ENCODE data around the gene STMN1.
"Not testable (repeated sequence)": the region's sequence is repeated elsewhere in the genome, so short reads cannot be mapped to it uniquely, and the experiment has no call there.

The STMN1 gene

GRCh38 chr1:25905680-25906643 lies at the start of gene STMN1:
Gene STMN1 (minus strand): TSS chr1:25906419. CDS start chr1:25904676, 1,743 bp downstream.
- DNase-seq (ENCODE audit: low read depth in 2 of 2) = peak; percentile 89 to 90

DNA sequence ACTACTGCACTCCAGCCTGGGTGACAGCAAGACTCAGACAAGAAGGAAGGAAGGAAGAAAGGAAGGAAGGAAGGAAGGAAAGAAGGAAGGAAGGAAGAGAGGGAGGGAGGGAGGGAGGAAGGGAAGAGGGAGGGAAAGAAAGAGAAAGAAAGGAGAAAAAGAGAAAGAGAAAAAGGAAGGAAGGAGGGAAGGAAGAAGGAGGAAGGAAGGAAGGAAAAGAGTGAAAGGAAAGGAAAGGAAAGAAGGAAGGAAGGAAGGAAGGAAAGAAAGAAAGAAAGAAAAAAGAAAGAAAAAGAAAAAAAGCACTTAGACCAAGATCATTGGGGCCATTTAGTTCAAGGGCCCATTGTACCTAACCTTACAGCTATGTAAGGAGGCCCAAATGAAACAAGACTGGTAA lies 49.3 kb upstream of the STMN1 start:
- no peak for DNase-seq (ENCODE audit: low read depth in 2 of 2)

DNA sequence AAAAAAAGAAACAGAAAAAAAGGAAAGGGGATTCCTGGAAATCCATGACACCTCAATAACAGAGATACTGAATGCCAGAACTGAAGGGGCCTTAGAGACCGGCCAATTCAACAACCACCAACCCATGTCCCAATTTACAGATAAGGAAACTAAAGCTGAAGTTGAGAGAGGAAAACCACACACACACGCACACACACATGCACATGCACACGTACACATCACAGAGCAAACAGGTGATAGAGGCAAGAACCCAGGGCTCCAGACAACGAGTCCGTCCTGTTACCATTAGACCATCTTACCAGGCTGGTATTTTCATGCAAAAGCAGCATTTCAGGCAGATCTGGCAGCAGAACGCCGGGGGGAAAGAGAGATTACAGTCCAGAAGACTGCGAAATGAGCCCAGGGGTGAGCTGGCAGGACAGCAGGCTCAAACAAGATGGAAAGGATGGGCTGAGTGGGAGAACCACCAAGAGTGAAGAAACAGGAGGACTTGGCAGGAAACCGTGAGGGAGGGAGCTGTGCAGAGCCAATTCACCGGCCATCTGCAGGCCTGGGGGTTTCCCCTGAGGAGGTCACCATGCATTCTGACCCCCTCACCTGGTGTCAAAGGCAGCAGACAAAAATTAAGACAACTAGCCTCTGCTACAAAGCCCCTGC lies 48.2 kb upstream of the STMN1 start:
- no peak for DNase-seq (ENCODE audit: low read depth in 2 of 2)

DNA sequence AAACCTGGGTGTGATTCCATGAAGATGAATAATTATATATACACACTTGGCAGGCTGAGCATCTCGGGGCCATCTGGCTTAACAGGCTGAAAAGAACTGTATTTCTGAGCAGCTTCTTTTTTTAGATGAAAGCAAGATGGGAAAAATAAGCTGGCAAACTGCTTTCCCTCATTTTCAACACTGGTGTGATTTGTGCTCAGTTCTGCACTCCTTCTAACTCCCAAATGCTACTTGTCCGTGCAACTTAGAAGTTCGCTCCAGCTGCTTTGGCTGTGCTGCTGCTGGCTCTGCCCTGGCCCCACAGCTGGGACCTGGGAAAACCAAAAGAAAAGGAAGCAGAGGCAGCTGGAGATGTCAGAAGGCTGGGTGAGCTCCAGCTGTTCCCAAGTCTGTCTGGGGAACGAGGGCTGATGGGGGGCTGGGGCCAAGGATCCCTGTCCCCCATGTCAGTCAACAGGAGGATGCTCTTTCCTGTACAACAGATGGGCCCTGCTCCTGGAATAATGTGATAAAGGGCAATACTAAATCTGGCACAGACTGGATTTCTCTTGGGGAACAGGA lies 46.7 kb upstream of the STMN1 start:
- DNase-seq (ENCODE audit: low read depth in 2 of 2) = no peak

DNA sequence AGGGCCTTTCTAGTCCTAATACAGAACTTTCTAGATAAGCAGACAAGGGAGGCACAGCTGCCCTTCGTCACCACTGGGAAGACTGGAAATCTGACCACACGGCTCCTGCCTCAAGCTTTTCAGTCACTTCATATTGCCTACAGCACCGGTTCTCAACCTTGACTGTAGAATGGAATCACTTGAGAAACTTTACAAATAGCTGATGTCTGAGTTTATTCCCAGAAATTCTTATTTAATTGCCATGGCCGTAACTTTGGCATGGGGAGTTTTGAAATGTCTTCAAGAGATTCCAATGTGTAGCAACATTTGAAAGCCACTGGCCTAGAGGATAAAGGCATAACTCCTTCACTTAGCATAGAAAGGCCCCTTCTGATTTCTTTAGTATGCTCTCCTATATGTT lies 42.4 kb upstream of the STMN1 start:
- no peak for DNase-seq (ENCODE audit: low read depth in 2 of 2)

DNA sequence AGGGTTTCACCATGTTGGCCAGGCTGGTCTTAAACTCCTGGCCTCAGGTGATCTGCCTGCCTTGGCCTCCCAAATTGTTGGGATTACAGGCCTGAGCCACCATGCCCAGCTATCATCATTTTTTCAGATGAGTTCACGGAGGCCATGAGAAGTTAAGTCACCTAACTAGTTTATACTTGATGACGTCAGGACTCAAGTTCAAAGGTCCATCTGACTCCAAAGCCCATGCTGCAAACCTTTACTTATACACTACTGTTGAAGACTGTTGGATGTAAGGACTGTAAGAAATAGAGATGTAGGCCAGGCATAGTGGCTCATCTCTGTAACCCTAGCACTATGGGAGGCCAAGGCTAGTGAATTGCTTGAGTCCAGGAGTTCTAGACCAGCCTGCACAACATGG lies 40.8 kb upstream of the STMN1 start:
- no peak for DNase-seq (ENCODE audit: low read depth in 2 of 2)

GRCh38 chr1:25945761-25946160 lies 39.5 kb upstream of the STMN1 start:
- no peak for DNase-seq (ENCODE audit: low read depth in 2 of 2)

GRCh38 chr1:25944986-25945385 lies 38.8 kb upstream of the STMN1 start:
- DNase-seq (ENCODE audit: low read depth in 2 of 2) = no peak

GRCh38 chr1:25943511-25943910 lies 37.3 kb upstream of the STMN1 start:
- DNase-seq (ENCODE audit: low read depth in 2 of 2) = not testable (repeated sequence)

GRCh38 chr1:25936947-25937346 lies 30.7 kb upstream of the STMN1 start:
- no peak for DNase-seq (ENCODE audit: low read depth in 2 of 2)

GRCh38 chr1:25933479-25934365 lies 27.5 kb upstream of the STMN1 start:
- no peak for DNase-seq (ENCODE audit: low read depth in 2 of 2)

DNA sequence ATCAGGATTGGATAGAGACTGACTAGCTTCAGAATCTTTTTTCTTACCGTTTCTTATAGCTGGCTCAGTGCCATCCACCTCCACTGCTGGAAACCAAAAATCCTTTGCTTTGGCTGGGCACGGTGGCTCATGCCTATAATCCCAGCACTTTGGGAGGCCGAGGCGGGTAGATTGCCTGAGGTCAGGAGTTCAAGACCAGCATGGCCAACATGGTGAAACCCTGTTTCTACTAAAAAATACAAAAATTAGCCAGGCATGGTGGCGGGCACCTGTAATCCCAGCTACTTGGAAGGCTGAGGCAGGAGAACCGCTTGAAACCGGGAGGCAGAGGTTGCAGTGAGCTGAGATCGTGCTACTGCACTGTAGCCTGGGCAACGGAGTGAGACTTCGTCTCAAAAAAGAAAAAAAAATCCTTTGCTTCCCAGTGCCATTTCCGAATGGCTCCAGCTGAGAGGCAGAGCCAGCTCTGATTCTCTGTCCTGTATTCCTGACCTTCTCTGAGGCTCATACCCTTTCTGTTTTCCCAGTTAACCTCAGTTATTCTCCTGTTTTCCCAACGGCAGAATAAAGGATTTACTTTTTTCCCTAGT lies 26.7 kb upstream of the STMN1 start:
- not testable (repeated sequence) for DNase-seq (ENCODE audit: low read depth in 2 of 2)

DNA sequence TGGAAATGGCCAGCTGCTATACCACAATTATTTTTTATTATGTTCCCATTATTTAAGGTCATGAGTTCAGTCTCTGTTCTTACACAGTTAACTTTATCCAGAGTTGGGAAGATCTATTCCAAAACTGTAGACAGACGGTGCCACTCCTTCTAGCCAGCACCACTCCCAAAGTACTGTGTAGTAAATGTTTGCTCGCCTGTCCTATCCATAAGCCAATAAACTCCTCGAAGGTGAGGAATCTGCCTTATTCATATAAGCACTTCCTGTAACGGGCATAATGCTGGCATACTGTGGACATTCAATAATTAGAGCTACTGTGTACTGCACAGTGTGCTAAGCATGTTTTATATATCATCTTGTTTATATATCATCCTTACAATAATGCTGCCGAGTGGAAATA lies 26.1 kb upstream of the STMN1 start:
- DNase-seq (ENCODE audit: low read depth in 2 of 2) = no peak

- no peak for DNase-seq (ENCODE audit: low read depth in 2 of 2)
Observed at GRCh38 chr1:25929016-25929415, 22.8 kb upstream of the STMN1 start.

DNA sequence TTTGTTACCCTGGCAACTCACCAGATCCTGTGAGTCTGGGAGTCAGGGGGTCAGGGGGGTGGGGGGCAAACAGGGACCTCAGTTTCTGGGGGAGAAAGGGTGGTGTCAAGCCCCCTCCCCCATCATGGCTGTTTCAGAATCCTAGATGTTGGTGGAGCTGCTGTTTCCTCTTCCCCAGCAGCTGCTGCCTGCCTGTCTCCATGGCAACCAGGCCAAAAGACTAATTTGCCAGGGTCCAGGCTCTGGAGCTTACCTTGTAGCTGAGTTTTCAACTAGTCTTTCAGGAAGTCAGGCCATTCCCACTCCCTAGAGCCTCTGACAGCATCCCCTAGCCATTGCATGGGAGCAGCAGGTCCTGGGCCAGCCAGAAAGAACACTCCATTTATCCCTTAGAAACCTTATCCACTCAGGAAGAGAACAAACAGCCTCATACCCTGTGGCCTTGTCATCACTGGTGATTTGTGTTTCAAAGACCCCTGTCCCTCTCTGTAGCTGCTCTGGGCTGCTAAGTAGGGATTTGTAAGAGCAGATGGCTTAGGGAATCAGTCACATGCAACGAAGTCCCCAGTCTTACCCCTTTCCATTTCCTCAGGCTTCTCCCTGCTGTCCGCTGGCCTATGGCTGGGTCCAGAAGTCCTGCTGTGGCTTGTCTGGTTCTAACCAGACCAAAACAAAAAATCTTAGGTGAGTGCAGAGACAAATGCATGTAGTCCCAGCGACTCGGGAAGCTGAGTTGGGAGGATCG lies 21.5 kb upstream of the STMN1 start:
- DNase-seq (ENCODE audit: low read depth in 2 of 2) = no peak

GRCh38 chr1:25926731-25927496 lies 20.7 kb upstream of the STMN1 start:
- DNase-seq (ENCODE audit: low read depth in 2 of 2) = no peak

DNA sequence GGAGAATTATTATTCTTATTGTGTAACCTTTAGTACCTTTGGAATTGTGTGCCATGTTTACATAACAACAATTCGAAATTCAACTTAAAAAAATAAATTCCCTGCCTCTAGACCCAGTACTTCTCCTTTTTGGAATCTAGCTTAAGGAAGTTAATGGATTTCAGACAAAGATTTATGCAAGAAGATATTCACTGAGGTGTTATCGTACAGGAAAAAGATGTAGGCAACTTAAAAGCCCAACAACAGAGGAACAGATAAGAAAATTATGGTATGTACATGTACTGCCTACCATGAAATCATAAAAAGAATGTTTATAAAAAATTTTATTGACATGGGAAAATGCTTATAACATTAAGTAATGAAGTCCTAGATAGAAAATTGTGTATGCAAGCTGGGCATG lies 18.2 kb upstream of the STMN1 start:
- no peak for DNase-seq (ENCODE audit: low read depth in 2 of 2)

DNA sequence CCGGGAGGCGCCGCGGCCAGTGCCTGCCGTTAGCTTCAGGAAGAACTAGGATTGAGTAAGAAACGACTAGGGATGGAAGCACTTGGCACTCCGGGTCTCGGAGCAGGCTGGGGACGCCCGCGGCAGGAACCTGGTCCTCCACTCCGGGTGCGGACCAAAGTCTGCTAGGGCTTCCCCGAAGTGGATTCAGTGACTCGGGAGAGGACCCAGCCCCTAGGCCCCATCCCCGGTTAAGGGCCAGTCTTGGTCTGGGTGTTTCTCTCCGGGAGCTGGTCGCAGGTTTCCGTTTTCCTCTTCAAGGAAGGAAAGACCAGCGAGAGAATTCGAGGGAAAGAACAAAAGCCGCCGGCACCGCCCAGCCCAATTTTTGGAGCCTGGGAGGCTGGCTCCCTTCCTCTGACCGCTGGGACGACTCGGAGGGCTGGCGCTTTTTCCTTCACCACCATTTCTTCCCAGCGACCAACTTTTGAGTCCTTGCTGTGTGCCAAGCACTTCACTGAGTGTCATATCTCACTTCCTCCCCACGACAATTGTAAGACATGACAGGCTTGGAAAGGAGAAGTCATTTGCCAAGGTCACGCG lies 16.8 kb upstream of the STMN1 start:
- DNase-seq (ENCODE audit: low read depth in 2 of 2) = no peak

Measured in stimulated activated CD8-positive, alpha-beta memory T cell treated with anti-CD3 and anti-CD28 coated beads, Interleukin-15, amount 100 ng/mL, for 48 hours (primary cell).